Ecto neural progenitor cell (in vitro differentiated cells): ENCODE results near the gene NEDD4L.
"Not testable (repeated sequence)": the region's sequence is repeated elsewhere in the genome, so short reads cannot be mapped to it uniquely, and the experiment has no call there.

Experiments used
- DNase-seq: peaks from one replicate; pipeline ENCODE4 v3.0.0-alpha.2; 2018; ENCODE audit warnings: low spot score

NEDD4L gene

GRCh38 chr18:58239879-58240278, 195.9 kb downstream of the NEDD4L start:
- DNase-seq, result no peak

DNA sequence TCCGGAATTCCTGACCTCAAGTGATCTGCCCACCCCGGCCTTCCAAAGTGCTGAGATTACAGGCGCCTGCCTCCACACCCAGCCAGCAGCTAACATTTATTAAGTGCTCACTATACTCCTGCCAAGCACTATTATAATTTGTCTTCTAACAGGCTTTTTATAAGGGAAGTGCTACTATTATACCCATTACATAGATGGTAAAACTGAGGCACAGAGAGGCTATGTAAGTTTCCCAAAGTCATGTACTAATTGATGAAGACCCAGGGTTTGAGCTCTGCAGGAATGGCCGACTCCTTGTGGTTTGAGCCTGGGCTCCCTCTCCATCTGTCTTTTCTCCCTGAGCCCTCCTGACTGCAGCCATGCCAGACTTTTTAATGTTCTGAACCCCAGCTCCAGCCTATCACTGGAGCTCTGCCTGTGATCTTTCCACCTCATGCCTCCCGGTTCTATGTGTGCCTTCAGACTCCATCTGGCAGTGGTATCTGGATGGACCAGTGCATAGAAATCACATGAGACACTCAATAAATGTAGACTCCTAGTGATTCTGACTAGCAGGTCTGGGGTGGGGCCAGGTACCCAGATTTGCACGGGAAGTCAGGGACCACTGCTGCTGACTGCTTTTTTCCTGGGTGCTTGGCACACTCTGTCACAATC, 197.1 kb downstream of the NEDD4L start:
- no peak for DNase-seq

DNA sequence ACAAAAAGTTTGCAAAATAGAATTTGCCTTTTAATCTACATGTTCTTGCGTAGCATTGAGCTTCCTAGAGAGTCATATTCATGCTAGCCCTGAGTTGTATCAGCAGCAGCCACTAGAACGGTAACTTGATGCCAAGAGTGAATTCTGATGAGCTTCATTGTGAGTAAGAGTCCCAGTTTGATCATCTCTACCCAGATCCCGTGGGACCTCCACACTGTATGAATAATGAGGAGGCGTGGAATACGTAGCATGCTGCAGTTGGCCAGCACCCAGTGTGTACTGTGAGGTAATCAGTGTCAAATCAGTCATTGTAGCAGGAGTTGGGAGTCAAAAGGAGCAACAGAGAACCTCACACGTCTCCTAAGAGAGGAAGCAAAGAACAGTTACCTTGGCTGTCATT, 197.9 kb downstream of the NEDD4L start:
- no peak for DNase-seq

DNA sequence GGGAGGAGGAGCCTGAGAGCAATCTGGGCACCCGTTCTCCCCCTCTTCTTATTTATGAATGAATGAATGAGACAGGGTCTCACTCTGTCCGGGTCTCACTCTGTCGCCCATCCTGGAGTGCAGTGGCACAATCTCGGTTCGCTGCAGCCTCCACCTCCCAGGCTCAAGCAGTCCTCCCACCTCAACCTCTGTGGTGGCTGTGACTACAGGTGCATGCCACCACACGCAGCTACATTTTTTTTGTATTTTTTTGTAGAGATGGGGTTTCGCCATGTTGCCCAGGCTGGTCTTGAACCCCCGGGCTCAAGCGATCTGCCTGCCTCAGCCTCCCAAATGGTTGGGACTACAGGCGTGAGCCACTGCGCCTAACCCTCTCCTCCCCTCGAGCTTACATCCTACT, 198.4 kb downstream of the NEDD4L start:
- no peak for DNase-seq

- no peak for DNase-seq
These were observed 198.9 kb downstream of the NEDD4L start for GRCh38 chr18:58242968-58243367.

DNA sequence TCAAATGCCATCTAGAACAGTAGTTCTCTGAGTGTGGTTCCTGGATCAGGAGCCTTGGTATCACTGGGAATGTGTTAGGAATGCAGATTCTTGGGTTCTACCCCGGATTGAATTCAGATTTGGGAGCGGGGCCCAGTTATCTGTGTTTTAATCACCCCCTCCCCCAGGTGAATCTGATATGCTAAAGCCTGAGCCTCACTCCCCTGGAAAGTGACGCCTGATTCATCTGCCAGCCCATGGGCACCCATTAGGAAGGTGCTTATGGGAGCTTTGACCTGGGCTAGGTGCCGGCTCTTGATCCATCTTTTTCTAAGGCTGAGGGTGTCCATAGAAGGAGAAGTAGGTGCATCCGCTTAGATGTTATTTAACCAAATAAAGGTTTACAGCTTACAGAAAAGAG, 199.4 kb downstream of the NEDD4L start:
- DNase-seq, result no peak

DNA sequence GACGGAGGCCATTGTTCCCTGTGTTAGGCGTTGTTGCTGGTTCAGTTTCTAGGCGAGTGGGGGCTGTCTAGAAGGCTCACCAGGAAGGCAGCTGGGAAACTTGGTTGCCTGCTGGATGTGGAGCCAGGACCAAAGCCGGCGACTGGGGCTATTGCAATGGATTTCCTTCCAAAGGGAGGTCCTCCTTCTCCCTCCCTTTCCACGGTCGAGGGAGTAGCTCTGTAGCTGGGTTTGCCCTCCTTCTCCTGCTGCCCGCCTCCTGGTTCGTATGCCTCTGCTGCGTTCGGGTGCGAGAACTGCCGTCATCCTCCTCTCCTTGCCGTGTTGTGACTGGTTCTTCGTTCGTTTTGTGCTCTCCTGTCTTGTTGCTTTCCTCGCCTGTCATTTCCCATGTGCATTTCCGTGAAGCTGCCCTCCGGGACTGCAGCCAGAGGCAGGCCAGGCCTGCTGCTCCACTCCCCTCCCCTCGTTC, 203.4 kb downstream of the NEDD4L start:
- DNase-seq, result no peak

DNA sequence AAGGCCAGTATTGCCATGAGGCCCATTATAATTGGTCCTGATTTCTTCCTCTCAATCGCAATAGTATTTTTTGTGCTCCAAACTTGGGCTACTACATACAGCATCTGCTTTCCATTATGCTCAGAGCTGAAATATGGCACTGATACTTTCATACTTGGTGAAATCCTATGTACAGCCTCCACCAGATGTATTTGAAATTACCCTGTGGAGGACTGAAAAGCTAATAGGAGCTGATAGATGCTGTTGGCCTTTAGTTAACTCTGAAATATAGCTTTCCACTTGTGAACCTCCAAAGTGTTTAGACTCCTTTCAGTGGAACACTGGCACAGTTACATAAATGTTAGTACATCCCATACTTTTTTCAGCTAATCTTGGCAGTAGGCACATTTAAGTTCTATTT, 205.7 kb downstream of the NEDD4L start:
- no peak for DNase-seq

- DNase-seq, result no peak
These were observed 207.4 kb downstream of the NEDD4L start for GRCh38 chr18:58251416-58251815.

DNA sequence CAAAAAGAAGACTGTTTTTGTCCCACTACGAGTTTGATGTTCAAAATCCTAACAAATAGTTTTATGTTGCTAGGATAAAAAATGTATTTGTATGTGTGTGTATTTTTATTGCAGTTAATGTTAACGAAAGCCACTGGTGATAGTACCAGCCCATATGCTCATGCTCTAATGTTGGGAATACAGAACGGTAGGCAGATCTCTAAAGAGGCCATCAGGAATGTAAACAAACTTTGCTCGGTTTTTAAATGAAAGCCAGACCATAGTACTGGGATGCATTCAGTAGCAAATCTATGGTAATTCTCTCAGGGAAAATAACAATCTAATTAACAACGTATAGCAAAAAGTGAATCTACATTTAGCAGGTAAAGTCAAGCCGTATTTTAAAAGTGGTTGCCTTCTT, 208.1 kb downstream of the NEDD4L start:
- DNase-seq, result no peak

DNA sequence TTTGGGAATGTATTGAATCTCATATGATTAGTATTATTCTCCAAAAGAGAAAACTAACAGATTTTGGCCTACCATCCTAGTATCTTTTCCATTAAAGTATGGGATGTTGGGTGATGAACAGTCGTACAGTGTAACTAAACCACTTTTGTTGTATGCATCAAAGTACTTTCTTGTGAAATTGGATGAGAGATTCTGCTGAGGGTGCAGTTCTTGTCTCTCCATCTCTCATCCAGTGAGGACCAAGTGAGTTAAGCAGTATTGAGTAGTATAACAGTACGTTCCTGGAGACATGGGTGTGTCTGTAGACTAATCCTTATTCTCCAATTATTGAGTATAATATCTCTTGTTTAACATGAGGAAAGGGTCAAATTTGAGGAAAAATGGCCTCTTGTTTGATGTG, 209.3 kb downstream of the NEDD4L start:
- DNase-seq, result no peak

DNA sequence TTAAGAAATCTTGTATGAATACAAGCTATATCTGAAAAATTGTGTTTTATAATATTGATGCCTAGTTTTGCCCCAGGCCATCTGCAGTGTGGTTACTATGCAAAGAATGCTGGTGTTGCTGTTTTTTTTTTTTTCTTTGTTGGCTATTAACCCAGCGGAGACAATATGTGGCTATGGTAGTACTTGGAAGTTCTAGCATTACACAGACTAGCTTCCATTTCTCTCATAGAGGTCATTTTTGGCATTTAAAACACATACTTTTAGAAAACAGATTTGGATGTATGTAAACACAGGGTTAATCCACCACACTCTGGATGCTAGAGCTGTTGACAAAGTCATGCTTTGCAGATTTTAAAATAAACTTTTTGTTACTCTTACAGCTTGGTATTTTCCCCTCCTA, 209.8 kb downstream of the NEDD4L start:
- DNase-seq, result no peak

- DNase-seq, result no peak
These were observed 211.0 kb downstream of the NEDD4L start for GRCh38 chr18:58254873-58255511.

DNA sequence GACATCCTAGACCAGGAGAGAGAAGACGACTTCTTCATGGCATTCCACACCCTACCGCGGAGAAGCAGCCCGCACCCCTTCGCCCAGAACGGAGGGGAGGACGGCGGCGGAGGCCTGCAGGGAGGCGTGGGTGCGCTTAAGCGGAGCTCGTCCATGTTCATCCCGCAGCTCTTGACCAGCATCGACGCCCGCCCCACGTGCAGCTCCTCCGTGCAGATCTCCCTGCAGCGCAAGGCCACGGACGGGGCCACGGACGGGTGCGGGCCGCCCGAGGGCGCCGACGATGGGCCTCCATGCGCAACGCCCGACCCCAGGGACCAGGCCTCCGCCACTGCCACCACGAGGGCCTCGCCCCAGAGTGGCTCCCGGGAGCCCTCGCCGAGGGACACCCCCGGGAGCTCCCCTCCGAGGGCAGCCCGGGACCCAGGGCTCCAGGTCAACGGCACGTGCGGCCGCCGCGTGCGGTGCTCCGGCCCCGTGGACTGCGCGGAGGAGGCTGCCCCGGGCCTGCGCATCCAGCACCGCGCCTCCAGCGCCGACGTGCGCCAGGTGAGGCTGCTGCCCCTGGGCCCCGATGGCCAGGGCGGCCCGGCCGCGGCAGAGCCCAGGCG, 211.8 kb downstream of the NEDD4L start:
- DNase-seq, result no peak

- DNase-seq, result no peak
These were observed 212.5 kb downstream of the NEDD4L start for GRCh38 chr18:58256316-58257080.

DNA sequence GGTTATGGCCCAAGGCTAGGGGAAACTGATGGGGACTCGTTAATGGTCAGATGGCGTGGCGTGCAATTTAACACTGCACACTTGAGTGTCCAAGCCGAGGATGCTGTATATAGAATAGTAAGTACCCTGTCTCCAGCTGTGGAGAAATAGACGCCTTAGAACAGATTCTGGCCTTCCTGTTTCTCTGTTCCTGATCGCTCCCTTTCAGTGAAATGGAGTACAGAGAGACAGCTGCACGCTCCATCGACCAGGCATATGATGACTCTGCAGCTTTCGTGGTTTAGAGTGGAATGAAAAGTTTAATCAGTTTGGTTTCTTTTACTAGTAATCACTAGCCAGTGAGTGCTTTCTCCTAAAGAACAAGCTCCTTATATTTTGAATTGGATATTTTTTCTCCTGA, 213.4 kb downstream of the NEDD4L start:
- DNase-seq, result no peak

DNA sequence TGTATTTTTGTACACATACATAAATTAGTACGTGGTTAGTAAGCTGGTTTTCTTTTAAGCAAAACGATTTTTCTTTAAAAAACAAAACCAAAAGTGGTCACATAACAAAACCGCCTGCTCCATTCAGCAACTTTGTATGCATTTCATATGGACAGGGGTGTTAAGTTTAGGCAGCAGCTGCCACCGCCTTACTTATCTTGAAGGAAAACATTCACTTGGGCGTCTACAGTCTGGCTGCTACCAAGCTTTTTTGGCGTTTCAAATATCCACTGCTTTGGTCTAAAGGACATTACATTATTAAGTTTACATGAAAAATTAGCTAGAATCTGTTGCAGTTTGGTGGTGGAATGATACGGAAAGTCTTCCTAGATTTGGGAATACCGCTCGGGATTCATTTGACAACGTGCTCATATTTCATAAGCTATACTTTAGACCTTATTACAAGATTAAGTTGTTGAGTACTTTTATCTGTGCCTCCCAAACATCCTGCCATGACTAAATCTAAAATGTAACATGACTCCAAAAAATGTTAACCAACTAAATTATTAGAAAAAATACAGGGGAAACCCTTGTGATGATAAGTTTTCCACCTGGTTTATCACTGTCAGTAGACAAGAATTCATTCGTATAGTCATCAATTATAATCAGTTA, 214.8 kb downstream of the NEDD4L start:
- no peak for DNase-seq

DNA sequence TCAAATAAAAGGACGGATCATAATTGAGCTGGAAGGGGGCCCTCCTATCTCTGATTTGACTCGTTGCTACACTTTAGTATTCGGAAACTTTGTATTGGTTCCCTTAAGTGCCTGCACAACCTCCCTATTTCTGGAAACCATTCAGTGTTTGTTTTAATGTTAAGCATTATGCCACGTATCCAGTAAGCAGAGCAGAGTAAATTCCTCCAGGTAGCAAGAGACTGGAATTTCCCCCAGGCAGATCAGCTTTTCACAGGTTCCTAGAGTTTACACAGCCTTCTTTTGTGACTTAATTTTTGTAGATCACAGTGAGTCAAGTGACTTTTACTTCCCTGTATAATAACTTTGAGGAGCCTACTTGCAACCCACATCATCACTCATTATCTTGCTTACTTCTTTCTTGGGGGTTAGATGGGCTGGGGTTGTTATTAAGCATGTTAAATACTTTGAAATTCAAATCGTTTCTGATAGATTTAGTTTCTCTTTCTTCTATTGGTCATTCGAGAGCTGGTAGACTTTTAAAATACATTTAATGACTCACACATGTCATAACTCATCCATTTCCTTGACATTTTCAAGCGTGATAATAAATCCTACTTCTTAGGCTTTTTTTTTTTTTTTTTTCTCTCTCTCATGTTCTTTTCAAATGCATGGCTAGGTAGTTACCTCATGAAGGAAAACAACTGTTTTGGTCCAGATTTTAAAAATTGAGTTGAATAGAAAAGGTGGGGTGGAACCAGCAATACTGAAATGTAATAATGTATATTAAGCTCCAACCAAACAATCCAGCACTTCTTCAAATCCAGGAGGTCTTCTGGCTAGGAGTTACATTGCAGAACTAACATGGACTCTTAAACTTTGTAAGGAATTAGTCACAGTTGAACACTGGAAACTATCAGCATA, 219.3 kb downstream of the NEDD4L start:
- DNase-seq, result no peak

- DNase-seq, result no peak
These were observed 220.0 kb downstream of the NEDD4L start for GRCh38 chr18:58264075-58264474.

- no peak for DNase-seq
These were observed 220.8 kb downstream of the NEDD4L start for GRCh38 chr18:58264840-58265239.

- not testable (repeated sequence) for DNase-seq
These were observed 221.5 kb downstream of the NEDD4L start for GRCh38 chr18:58265489-58265888.
